ENCODE data around the gene VAMP1. TPM values are rescaled to one million over a fixed set of nuclear protein-coding genes. Genes with fewer than 3 reads are reported as not detected.

The VAMP1 gene
- total RNA-seq, 1 donor from 2014 or later: 4.2 TPM

- intact Hi-C loops (cut with DNase I): no loop called here
- ATAC-seq: no peak
- no peak for DNase-seq (ENCODE audit: missing footprints)
Measured at GRCh38 chr12:6458281-6459003, 12.0 kb downstream of the VAMP1 start.

- intact Hi-C loops (cut with DNase I): no loop called here
- ATAC-seq (no peak), DNase-seq (ENCODE audit: missing footprints) (no peak)
Measured at GRCh38 chr12:6457220-6457945, 13.1 kb downstream of the VAMP1 start.

DNA sequence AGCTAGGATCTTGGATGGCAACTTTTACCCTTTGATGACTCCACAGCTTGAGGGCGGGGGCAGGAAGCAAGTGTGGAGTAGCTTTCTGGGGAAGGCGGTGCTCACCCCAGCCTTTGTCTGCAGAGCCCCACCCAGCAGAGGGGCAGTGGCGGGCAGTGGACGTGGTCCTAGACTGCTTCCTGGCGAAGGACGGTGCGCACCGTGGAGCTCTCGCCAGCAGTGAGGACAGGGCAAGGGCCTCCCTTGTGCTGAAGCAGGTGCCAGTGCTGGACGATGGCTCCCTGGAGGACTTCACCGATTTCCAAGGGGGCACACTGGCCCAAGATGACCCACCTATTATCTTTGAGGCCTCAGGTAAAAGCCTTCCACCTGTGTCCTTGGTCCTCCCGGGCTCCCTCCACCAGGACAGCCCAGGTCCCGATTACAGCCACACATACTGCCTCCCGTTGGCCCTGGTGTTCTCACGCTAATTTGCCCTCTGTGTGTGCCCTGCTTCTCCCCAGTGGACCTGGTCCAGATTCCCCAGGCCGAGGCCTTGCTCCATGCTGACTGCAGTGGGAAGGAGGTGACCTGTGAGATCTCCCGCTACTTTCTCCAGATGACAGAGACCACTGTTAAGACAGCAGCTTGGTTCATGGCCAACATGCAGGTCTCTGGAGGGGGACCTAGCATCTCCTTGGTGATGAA is 17.4 kb downstream of the VAMP1 start:
- peak; percentile 2 for ATAC-seq
- intact Hi-C loops (cut with DNase I): loop anchor here (1.0 to 5.0 kb wide), 3 partner anchors 18 to 116 kb away; partner anchors contain the start of genes GAPDH and VAMP1

GRCh38 chr12:6452245-6452943 is 18.1 kb downstream of the VAMP1 start:
- DNase-seq (ENCODE audit: missing footprints): no peak
- intact Hi-C loops (cut with DNase I): loop anchor here (1.0 to 5.0 kb wide), 3 partner anchors 18 to 115 kb away; partner anchors contain the start of genes GAPDH and VAMP1
- ATAC-seq: peak; percentile 46

More for the DNA sequence above, 17.4 kb downstream of the VAMP1 start:
- DNase-seq (ENCODE audit: missing footprints): peak; percentile 75

GRCh38 chr12:6451348-6452244 is 18.9 kb downstream of the VAMP1 start, which contains the start of gene TAPBPL:
TAPBPL (plus strand) TSS chr12:6452042; CDS start chr12:6452249, 207 bp downstream.
- ATAC-seq (peak; percentile 95), DNase-seq (ENCODE audit: missing footprints) (peak; percentile 91)
- intact Hi-C loops (cut with DNase I): loop anchor here (1.0 to 5.0 kb wide), 3 partner anchors 19 to 114 kb away; partner anchors contain the start of genes GAPDH and VAMP1

GRCh38 chr12:6450869-6451347 is 19.6 kb downstream of the VAMP1 start:
- intact Hi-C loops (cut with DNase I): loop anchor here (5.0 kb wide), 1 partner anchor 114 kb away; no protein-coding TSS in a partner anchor
- no peak for DNase-seq (ENCODE audit: missing footprints)

GRCh38 chr12:6450091-6450868 is 20.2 kb downstream of the VAMP1 start:
- intact Hi-C loops (cut with DNase I): loop anchor here (5.0 kb wide), 1 partner anchor 113 kb away; no protein-coding TSS in a partner anchor
- no peak for DNase-seq (ENCODE audit: missing footprints)
- no peak for ATAC-seq

More at GRCh38 chr12:6450869-6451347, 19.6 kb downstream of the VAMP1 start:
- ATAC-seq: peak; percentile 7

- ATAC-seq (no peak), DNase-seq (ENCODE audit: missing footprints) (no peak)
- intact Hi-C loops (cut with DNase I): no loop called here
Measured at GRCh38 chr12:6444704-6445688, 25.5 kb downstream of the VAMP1 start, which contains the start of gene CD27. CD27 (plus strand) TSS chr12:6444955; CDS start chr12:6445096, 141 bp downstream.

- no peak for DNase-seq (ENCODE audit: missing footprints)
- intact Hi-C loops (cut with DNase I): no loop called here
Measured at GRCh38 chr12:6444031-6444430, 26.4 kb downstream of the VAMP1 start.

DNA sequence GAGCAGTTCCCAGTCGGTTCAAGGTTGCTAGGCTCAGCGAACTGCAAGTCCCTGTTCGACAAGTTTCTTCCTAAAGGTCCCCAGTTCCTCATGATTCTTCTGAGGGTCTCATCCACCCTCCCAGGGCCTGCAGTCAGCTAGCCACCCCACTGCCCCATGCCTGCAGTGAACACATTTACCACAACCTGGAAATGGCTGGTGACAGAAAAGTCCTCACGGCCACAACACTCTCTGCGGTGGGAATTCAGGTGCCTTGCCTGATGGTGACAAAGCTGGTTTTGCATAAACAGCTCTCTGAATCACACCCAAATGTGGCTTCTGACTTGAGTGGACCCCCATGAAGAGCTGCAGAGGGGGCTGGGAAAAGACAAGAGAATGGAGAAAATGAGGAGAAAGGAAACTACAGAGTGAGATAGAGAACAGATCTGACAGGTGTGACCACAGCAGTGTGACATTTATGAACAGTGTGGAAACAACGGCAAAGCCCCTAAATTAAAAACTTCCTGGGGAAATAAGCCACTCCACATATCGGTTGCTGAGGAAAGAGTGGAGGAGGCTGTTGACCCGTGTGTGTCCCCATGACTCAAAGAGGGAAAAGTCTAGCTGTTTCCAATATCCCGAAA is 27.0 kb downstream of the VAMP1 start:
- intact Hi-C loops (cut with DNase I): no loop called here
- ATAC-seq (no peak), DNase-seq (ENCODE audit: missing footprints) (no peak)

More at GRCh38 chr12:6444031-6444430, 26.4 kb downstream of the VAMP1 start:
- ATAC-seq: no peak

DNA sequence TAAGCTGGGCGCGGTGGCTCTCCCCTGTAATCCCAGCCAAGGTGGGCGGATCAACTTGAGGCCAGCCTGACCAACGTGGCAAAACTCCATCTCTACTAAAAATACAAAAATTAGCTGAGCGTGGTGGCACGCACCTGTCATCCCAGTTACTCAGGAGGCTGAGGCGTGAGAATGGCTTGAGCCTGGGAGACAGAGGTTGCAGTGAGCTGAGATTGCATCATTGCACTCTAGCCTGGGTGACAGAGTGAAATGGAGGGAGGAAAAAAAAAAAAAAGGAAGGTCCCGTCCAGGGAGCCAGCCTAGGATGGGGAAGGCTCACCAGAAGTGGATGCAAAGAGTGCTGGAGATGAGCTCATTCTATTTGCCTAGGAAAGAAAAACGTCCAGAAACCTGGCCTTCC is 27.6 kb downstream of the VAMP1 start:
- intact Hi-C loops (cut with DNase I): no loop called here
- DNase-seq (ENCODE audit: missing footprints) (no peak), ATAC-seq (no peak)

DNA sequence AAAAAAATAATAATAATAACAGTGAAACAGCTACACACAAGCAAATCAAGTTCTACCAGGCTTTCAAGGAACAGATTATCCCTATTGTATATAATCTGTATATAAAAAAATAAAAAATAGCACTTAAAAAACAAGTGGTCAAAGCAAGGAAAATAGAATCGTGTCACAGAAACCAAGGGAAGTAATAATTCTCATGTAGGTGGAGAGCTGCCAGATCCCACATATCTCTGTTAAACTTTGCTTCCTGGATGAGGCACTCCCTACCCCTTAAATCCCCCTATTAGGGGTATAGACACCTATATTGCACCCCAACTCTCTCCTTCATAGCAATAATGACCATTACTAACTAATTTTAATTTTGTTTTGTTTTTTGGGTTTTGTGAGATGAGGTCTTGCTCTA is 30.1 kb downstream of the VAMP1 start:
- no peak for ATAC-seq
- DNase-seq (ENCODE audit: missing footprints): no peak
- intact Hi-C loops (cut with DNase I): no loop called here

- intact Hi-C loops (cut with DNase I): no loop called here
- no peak for ATAC-seq
- no peak for DNase-seq (ENCODE audit: missing footprints)
Measured at GRCh38 chr12:6438345-6438744, 32.1 kb downstream of the VAMP1 start.

- no peak for ATAC-seq
- DNase-seq (ENCODE audit: missing footprints): no peak
- intact Hi-C loops (cut with DNase I): no loop called here
Measured at GRCh38 chr12:6437586-6437985, 32.9 kb downstream of the VAMP1 start.

All from Right ventricle myocardium inferior (tissue), 1 donor.